ENCODE results near the gene FCRLA.
"Not testable (repeated sequence)": the region's sequence is repeated elsewhere in the genome, so short reads cannot be mapped to it uniquely, and the experiment has no call there.

Gene FCRLA

GRCh38 chr1:161674908-161675307 lies 32.1 kb upstream of the FCRLA start:
- not testable (repeated sequence) for H3K27ac ChIP-seq; H3K4me1 ChIP-seq; H3K36me3 ChIP-seq (ENCODE audit: control insufficient read depth, insufficient read depth, low read length); H2AFZ ChIP-seq; H3K9ac ChIP-seq; H3K9me3 ChIP-seq (ENCODE audit: control insufficient read depth, low read length); H3K4me2 ChIP-seq (ENCODE audit: low read length); H3K4me3 ChIP-seq (ENCODE audit: low read depth, low read length); H3K27me3 ChIP-seq (ENCODE audit: control insufficient read depth, insufficient read depth, low read length); H3K79me2 ChIP-seq

GRCh38 chr1:161676441-161676840 lies 30.6 kb upstream of the FCRLA start:
- Histone ChIP-seq H3K9ac (no peak overlapping the region), H3K4me3 (ENCODE audit: low read depth, low read length) (no peak overlapping the region), H2AFZ (no peak overlapping the region), H3K36me3 (ENCODE audit: control insufficient read depth, insufficient read depth, low read length) (no peaks in the 10 kb centered on the region), H3K4me2 (ENCODE audit: low read length) (no peak overlapping the region), H3K9me3 (ENCODE audit: control insufficient read depth, low read length) (no peaks in the 10 kb centered on the region), H3K27ac (no peak overlapping the region), H3K4me1 (no peaks in the 10 kb centered on the region), H3K27me3 (ENCODE audit: control insufficient read depth, insufficient read depth, low read length) (no peaks in the 10 kb centered on the region), H3K79me2 (no peaks in the 10 kb centered on the region)
- no peak for TF ChIP-seq CTCF (IDR thresholded peaks at IDR 0.05)

GRCh38 chr1:161676958-161677689 lies 29.9 kb upstream of the FCRLA start:
- Histone ChIP-seq H3K27ac (no peak overlapping the region), H3K4me1 (no peaks in the 10 kb centered on the region), H3K9me3 (ENCODE audit: control insufficient read depth, low read length) (no peaks in the 10 kb centered on the region), H3K4me2 (ENCODE audit: low read length) (no peak overlapping the region), H3K36me3 (ENCODE audit: control insufficient read depth, insufficient read depth, low read length) (no peaks in the 10 kb centered on the region), H3K4me3 (ENCODE audit: low read depth, low read length) (no peak overlapping the region), H3K27me3 (ENCODE audit: control insufficient read depth, insufficient read depth, low read length) (no peaks in the 10 kb centered on the region), H3K79me2 (no peaks in the 10 kb centered on the region), H3K9ac (no peak overlapping the region), H2AFZ (no peak overlapping the region)
- TF ChIP-seq CTCF (IDR thresholded peaks at IDR 0.05) = no peak

- Histone ChIP-seq H3K9me3 (ENCODE audit: control insufficient read depth, low read length) (no peaks in the 10 kb centered on the region), H3K4me2 (ENCODE audit: low read length) (no peak overlapping the region), H3K79me2 (no peaks in the 10 kb centered on the region), H3K27ac (no peak overlapping the region), H2AFZ (no peak overlapping the region), H3K4me3 (ENCODE audit: low read depth, low read length) (no peak overlapping the region), H3K9ac (no peak overlapping the region), H3K4me1 (no peaks in the 10 kb centered on the region), H3K36me3 (ENCODE audit: control insufficient read depth, insufficient read depth, low read length) (no peaks in the 10 kb centered on the region), H3K27me3 (ENCODE audit: control insufficient read depth, insufficient read depth, low read length) (no peaks in the 10 kb centered on the region)
- no peak for TF ChIP-seq CTCF (IDR thresholded peaks at IDR 0.05)
Measured at GRCh38 chr1:161678500-161678899, 28.5 kb upstream of the FCRLA start.

- Histone ChIP-seq H3K4me1 (no peaks in the 10 kb centered on the region), H3K27ac (no peak overlapping the region), H3K9me3 (ENCODE audit: control insufficient read depth, low read length) (no peaks in the 10 kb centered on the region), H3K4me3 (ENCODE audit: low read depth, low read length) (no peak overlapping the region), H3K27me3 (ENCODE audit: control insufficient read depth, insufficient read depth, low read length) (no peaks in the 10 kb centered on the region), H3K4me2 (ENCODE audit: low read length) (no peak overlapping the region), H3K9ac (no peak overlapping the region), H2AFZ (no peak overlapping the region), H3K36me3 (ENCODE audit: control insufficient read depth, insufficient read depth, low read length) (no peaks in the 10 kb centered on the region), H3K79me2 (no peaks in the 10 kb centered on the region)
- TF ChIP-seq CTCF (IDR thresholded peaks at IDR 0.05) = no peak
Measured at GRCh38 chr1:161681879-161682278, 25.1 kb upstream of the FCRLA start.
